ENCODE data around the gene RNF225.
"Not testable (repeated sequence)": the region's sequence is repeated elsewhere in the genome, so short reads cannot be mapped to it uniquely, and the experiment has no call there.

RNF225 gene

DNA sequence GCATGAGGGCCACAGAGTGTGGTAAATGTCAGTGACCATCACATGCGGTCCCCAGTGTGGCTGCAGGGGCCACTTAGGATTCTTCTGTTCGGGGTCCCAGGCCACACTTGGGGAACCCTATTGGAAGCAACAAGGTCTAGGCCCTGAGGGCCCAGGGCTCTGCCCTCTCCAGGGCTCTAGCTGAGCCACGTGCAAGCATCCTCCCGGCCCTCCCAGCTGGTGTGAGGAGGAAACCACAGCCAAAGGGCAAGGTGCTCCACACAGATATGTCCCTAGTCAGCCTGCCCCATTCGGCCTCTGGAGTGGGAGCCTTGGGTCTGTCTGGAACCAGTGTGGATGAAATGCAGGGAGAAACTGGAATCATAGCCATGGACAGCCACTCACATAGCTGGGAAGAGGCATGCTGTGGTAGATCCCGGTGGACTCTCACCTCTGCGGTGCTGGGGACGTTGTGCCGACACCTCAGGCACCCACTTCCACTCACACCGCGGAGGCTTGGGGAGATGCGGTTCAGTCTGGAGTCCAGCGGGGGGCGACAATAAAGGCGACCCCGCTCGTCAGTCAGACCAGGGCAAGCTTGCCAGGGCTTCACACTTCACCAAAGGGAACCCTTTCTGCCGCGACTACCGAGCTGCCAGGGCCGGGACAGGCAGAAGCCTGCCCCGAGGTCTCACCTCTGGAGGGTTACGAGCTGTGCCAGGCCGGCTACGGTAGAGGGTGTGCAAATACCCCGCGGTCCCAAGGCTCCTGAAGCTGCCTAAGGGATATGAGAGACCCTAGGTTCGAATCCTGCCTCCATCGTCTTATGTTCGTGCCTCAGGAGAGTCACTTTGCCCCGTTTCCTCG lies 28.6 kb upstream of the RNF225 start:
- DNase-seq (ENCODE audit: low read depth): no peak

DNA sequence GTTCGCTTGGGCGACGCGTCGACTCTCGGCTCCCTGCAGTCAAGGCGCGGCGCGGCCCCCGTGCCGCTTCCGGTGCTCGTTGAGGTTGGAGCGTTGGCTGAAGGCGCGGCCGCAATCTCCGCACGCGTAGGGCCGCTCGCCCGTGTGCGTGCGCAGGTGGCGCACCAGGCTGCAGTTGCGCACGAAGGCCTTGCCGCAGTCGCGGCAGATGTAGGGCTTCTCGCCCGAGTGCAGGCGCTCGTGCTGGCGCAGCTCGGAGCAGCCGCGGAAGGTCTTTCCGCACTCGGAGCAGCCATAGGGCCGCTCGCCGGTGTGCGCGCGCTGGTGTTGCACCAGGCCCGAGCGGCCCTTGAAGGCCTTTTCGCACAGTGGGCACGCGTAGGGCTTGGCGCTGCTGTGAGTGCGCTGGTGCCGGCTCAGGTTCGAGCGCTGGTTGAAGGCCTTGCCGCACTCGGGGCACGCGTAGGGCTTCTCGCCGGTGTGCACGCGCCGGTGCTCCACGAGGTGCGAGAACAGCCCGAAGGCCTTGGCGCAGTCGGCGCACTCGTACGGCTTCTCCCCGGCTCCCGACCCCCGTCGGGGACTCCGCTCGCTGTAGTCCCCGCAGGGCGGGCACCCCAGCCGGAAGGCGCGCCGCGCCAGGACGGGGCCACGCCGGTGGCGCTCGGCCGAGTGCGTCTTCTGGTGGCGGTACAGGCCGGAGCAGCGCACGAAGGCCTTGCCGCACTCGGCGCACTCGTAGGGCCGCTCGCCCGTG lies 27.6 kb upstream of the RNF225 start:
- TF ChIP-seq, protein P1, sequence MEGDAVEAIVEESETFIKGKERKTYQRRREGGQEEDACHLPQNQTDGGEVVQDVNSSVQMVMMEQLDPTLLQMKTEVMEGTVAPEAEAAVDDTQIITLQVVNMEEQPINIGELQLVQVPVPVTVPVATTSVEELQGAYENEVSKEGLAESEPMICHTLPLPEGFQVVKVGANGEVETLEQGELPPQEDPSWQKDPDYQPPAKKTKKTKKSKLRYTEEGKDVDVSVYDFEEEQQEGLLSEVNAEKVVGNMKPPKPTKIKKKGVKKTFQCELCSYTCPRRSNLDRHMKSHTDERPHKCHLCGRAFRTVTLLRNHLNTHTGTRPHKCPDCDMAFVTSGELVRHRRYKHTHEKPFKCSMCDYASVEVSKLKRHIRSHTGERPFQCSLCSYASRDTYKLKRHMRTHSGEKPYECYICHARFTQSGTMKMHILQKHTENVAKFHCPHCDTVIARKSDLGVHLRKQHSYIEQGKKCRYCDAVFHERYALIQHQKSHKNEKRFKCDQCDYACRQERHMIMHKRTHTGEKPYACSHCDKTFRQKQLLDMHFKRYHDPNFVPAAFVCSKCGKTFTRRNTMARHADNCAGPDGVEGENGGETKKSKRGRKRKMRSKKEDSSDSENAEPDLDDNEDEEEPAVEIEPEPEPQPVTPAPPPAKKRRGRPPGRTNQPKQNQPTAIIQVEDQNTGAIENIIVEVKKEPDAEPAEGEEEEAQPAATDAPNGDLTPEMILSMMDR (conservative IDR thresholded peaks at IDR 0.05; ENCODE audit: control insufficient read depth, insufficient read depth, low read depth, low read length): no peak
- H3K4me3 ChIP-seq (ENCODE audit: control insufficient read depth, low read depth, low read length): no peak overlapping the region
- no peak for DNase-seq (ENCODE audit: low read depth)

More for the DNA sequence above, 28.6 kb upstream of the RNF225 start:
- TF ChIP-seq, protein P1 (conservative IDR thresholded peaks at IDR 0.05; ENCODE audit: control insufficient read depth, insufficient read depth, low read depth, low read length): no peak
- no peak overlapping the region for H3K4me3 ChIP-seq (ENCODE audit: control insufficient read depth, low read depth, low read length)

DNA sequence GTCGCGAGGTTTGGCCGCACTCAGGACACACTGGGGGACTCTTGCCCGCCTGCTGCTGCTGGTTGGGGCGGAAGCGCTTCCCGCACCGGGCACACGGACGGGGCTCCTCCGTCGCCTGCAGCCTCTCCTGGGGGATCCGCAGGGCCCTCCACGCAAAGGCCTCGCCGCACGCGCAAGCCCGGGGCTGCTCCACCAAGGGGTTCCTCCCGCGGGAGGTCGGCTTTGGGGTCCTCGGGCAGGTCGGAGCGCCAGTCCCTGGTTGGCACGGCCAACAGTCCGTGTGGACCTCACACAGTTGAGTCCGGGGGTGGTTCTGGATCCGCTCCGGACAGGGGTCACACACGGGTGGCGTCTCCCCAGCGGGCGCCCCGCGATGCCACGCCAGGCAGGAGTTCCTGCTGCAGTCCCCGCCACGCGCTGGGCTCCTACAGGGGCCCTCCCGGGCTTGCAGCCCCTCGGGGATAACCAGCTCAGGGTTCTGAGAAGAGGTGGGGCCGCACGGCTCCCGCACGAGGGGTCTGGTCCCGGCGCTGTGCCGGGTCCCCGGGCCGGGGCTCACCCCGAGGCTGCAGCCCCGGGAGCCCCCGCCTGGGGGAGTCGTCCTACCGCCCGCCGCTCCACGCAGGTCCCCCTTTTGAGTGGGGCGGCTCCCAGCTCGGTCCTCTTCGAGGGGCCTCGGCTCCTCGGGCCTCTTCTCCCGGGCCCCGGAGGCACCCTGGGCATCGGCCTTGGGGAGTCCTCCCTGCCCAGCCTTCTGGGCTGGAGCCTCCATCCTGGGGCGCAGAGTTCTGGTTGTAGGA lies 26.7 kb upstream of the RNF225 start:
- DNase-seq (ENCODE audit: low read depth): no peak
- TF ChIP-seq, protein P1 (conservative IDR thresholded peaks at IDR 0.05; ENCODE audit: control insufficient read depth, insufficient read depth, low read depth, low read length): no peak
- H3K4me3 ChIP-seq (ENCODE audit: control insufficient read depth, low read depth, low read length): no peak overlapping the region

DNA sequence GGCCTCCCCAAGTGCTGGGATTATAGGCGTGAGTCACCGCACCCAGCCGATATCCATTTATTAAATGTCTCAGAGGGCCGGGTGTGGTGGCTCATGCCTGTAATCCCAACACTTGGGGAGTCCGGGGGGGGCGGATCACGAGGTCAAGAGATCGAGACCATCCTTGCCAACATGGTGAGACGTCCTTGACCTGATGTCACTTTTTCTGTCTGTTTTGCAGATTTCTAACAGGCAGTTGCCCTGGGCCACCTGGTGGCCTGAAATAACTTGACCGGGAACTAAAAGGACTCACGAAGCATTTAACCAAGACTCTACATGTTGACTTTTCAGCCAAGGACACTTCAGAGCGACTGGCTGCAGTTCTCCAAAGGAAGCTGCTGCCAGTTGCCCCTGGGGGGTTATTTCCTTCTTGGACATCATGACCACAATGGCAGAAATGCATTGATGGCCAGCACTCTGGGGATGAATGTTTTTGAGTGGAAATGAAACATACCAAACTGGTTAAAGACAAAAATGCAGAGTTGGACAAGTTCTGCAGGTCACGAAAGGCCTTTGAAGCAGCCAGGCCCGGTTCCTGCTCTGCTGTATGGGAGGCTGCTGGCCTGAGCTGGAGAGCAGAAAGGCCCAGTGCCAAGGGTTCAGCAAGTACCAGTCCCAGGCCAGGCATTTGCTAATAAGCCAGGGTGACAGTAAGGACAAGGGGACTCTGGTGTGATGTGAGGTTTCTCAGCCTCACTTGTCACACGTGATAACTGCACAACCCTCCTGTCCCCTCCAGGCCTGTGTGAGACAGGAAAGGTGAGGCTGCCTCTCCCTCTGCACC lies 22.9 kb upstream of the RNF225 start:
- no peak overlapping the region for H3K4me3 ChIP-seq (ENCODE audit: control insufficient read depth, low read depth, low read length)
- no peak for DNase-seq (ENCODE audit: low read depth)
- TF ChIP-seq, protein P1 (conservative IDR thresholded peaks at IDR 0.05; ENCODE audit: control insufficient read depth, insufficient read depth, low read depth, low read length): peak; percentile 15

DNA sequence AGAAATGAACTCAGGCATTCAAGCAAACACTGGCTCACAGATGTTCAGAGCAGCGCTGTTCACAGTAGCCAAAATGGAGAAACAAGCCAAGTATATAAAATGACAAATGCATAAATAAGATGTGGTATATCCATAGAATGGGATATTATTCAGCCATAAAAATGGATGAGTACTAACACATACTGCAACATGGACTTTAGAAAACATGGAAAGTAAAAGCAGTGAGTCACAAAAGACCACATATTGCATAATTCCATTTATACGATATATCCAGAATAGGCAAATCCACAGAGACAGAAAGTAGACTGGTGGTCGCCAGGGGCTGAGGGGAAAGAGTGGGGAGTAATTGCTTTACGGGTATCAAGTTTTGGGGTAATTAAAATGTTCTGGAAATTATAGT lies 21.3 kb upstream of the RNF225 start:
- peak; percentile 58 for DNase-seq (ENCODE audit: low read depth)
- H3K4me3 ChIP-seq (ENCODE audit: control insufficient read depth, low read depth, low read length): no peak overlapping the region
- TF ChIP-seq, protein P1 (conservative IDR thresholded peaks at IDR 0.05; ENCODE audit: control insufficient read depth, insufficient read depth, low read depth, low read length): no peak

DNA sequence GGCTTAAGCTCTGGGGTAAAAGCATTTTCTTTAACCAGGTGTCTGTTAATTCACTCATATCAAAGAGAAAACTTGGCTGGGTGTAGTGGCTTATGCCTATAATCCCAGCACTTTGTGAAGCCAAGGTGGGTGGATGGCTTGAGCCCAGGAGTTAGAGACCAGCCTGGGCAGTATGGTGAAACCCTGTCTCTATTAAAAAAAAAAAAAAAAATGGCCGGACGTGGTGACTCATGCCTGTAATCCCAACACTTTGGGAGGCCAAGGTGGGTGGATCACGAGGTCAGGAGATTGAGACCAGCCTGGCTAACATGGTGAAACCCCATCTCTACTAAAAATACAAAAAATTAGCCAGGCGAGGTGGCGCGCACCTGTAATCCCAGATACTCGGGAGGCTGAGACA lies 18.7 kb upstream of the RNF225 start:
- not testable (repeated sequence) for H3K4me3 ChIP-seq (ENCODE audit: control insufficient read depth, low read depth, low read length)
- DNase-seq (ENCODE audit: low read depth): peak; percentile 34
